GM12878 (cell line): ENCODE measurements around the gene HAS3. TPM values are rescaled to one million over a fixed set of nuclear protein-coding genes. Genes with fewer than 3 reads are reported as not detected.

Experiments
- ATF2 ChIP-seq: IDR thresholded peaks from 2 replicates; pipeline ENCODE4 v1.6.1; 2012; ENCODE audit warnings: low read length, inconsistent platforms
- ATF3 ChIP-seq: IDR thresholded peaks from 2 replicates; pipeline ENCODE4 v1.6.1; 2011; ENCODE audit warnings: low read depth, mild to moderate bottlenecking, low read length, moderate library complexity, borderline replicate concordance; ENCODE audit errors: extremely low read depth
- CEBPZ ChIP-seq: fragments of 150-350 bp; IDR thresholded peaks from 2 replicates; pipeline ENCODE4 v1.6.1; 2016; ENCODE audit warnings: low read depth, low read length
- EP300 ChIP-seq, 2 experiments: fragments of 150-350 bp in 1 of 2; IDR thresholded peaks; 2 replicates each; pipeline ENCODE4 v1.6.1; 2011 to 2012; ENCODE audit warnings: low read depth in 2 of 2, low read length in 2 of 2, borderline replicate concordance in 1 of 2, improper control_type of control experiment in 1 of 2, inconsistent platforms in 1 of 2; ENCODE audit not compliant: control insufficient read depth in 1 of 2
- HDGF ChIP-seq: fragments of 450-650 bp; IDR thresholded peaks from 2 replicates; pipeline ENCODE4 v1.6.1; 2016; ENCODE audit warnings: antibody characterized with exemption
- IRF5 ChIP-seq: fragments of 450-650 bp; IDR thresholded peaks from 2 replicates; pipeline ENCODE4 v1.6.1; 2017; ENCODE audit warnings: borderline replicate concordance
- MLLT1 ChIP-seq: fragments of 450-650 bp; IDR thresholded peaks from 2 replicates; pipeline ENCODE4 v1.6.1; 2016; ENCODE audit warnings: mild to moderate bottlenecking
- MTA2 ChIP-seq: fragments of 450-650 bp; IDR thresholded peaks from 2 replicates; pipeline ENCODE4 v1.6.1; 2016; ENCODE audit warnings: low read depth, mild to moderate bottlenecking, moderate library complexity
- NBN ChIP-seq: fragments of 450-650 bp; IDR thresholded peaks from 2 replicates; pipeline ENCODE4 v1.6.1; 2016
- PAX5 ChIP-seq: IDR thresholded peaks from 2 replicates; pipeline ENCODE4 v1.6.1; 2011; ENCODE audit warnings: low read depth, low read length, borderline replicate concordance
- POU2F2 ChIP-seq: IDR thresholded peaks from 3 replicates; pipeline ENCODE4 v1.6.1; 2011; ENCODE audit warnings: low read depth, mild to moderate bottlenecking, low read length, borderline replicate concordance
- RBBP5 ChIP-seq: fragments of 200-600 bp; sonication (generic); conservative IDR thresholded peaks from 2 replicates; pipeline ENCODE4 v1.6.1; 2016
- SMAD1 ChIP-seq: fragments of 450-650 bp; IDR thresholded peaks from 2 replicates; pipeline ENCODE4 v1.6.1; 2018; ENCODE audit warnings: mild to moderate bottlenecking, low read depth; ENCODE audit not compliant: partially characterized antibody
- SMARCA5 ChIP-seq: fragments of 450-650 bp; IDR thresholded peaks from 2 replicates; pipeline ENCODE4 v1.6.1; 2017; ENCODE audit warnings: mild to moderate bottlenecking
- TCF12 ChIP-seq: IDR thresholded peaks from 2 replicates; pipeline ENCODE4 v1.6.1; 2011; ENCODE audit warnings: low read depth, mild to moderate bottlenecking, low read length
- YY1 ChIP-seq: IDR thresholded peaks from 2 replicates; pipeline ENCODE4 v1.6.1; 2011; ENCODE audit warnings: low read depth, mild to moderate bottlenecking, low read length
- ZBTB4 ChIP-seq: fragments of 450-650 bp; formaldehyde crosslinking; IDR thresholded peaks from 2 replicates; pipeline ENCODE4 v1.4.0; 2022; ENCODE audit warnings: mild to moderate bottlenecking, moderate library complexity
- polyA plus RNA-seq, 11 experiments: library from polyadenylated mRNA; depleted of rRNA in 4 of 11; unstranded in 6 of 11; stranded (reverse) in 5 of 11; fragments of >200 nt; fragmentation: Nextera tagmentation in 4 of 11; fragmentation: Illumina TruSeq in 1 of 11; extraction: Ambion mirVana in 4 of 11; extraction: Trizol in 1 of 11; gene quantifications; 1 replicate in 1 of 11; 2 replicates in 10 of 11; pipeline versions ENCODE4 v1.2.1 to v1.2.3, GENCODE V29; 2011 to 2016; ENCODE audit warnings: inconsistent platforms in 2 of 11, missing spikeins in 2 of 11, low read depth in 1 of 11
- total RNA-seq, 4 experiments: library from RNA; depleted of rRNA in 3 of 4; stranded (reverse); fragments of >200 nt in 3 of 4; fragmentation: Illumina TruSeq in 1 of 4; extraction: Trizol in 1 of 4; gene quantifications; 2 replicates each; pipeline versions ENCODE4 v1.2.1 to v1.2.3, GENCODE V29; 2013 to 2021

Gene HAS3
- total and polyA plus RNA-seq, 10 of the 15 experiments (the other 5 are each of a cell fraction or from before 2014, with no cell fraction given) = 0.06 to 0.56 (median 0.19) TPM; not detected in 2

GRCh38 chr16:69131839-69132423, 26.5 kb downstream of the HAS3 start (continued):
- TF ChIP-seq RBBP5 (no peak), EP300 (IDR thresholded peaks at IDR 0.05; ENCODE audit: borderline replicate concordance in 1 of 2, control insufficient read depth in 1 of 2, low read depth in 2 of 2, low read length in 2 of 2) (no peak), IRF5 (no peak), SMAD1 (peak; percentile 57), POU2F2 (peak; percentile 18; the same call in 1 of the 3 replicates), MTA2 (0 out of 2 replicates have a peak, but pooled peaks have one; percentile 18), ATF3 (no peak), MLLT1 (peak; percentile 74; the same call in 1 of the 2 replicates), YY1 (no peak), CEBPZ (no peak), TCF12 (no peak), PAX5 (no peak), ATF2 (no peak), ZBTB4 (no peak), HDGF (peak; percentile 90), SMARCA5 (no peak; the same call in 1 of the 2 replicates), NBN (peak; percentile 84)
